Activated CD8-positive, alpha-beta memory T cell treated with anti-CD3 and anti-CD28 coated beads for 1 hour (primary cell): ENCODE data around the gene AQP12A.

ENCODE experiments used
- DNase-seq, 2 donors: peaks; one replicate each; pipeline ENCODE4 v3.0.0-alpha.2; 2020; ENCODE audit warnings: low read depth in 1 of 2; ENCODE audit errors: extremely low read depth in 1 of 2

Gene AQP12A

GRCh38 chr2:240737958-240738357, 46.3 kb downstream of the AQP12A start:
- DNase-seq, result no peak

- DNase-seq, result peak; percentile 6 to 34
Observed at GRCh38 chr2:240739797-240740196, 48.1 kb downstream of the AQP12A start.

DNA sequence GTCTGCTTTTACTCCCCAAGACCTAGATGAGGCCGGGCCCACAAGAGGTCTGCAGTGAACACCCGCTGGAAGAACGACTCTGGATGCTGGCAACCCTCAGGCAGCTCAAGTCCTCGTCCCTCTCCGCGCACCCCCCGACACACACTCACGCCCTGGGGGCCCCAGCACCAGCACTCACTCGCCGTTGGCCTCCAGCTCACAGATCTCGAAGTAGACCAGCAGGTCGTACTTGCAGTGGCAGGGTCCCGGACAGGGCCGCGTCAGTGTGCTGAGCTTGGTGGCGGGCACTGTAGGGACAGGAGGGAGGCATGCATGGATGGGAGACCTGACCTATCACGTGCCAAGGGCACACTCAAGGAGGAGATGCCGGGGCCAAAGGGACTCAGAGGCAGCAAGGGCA, 49.4 kb downstream of the AQP12A start:
- no peak for DNase-seq

DNA sequence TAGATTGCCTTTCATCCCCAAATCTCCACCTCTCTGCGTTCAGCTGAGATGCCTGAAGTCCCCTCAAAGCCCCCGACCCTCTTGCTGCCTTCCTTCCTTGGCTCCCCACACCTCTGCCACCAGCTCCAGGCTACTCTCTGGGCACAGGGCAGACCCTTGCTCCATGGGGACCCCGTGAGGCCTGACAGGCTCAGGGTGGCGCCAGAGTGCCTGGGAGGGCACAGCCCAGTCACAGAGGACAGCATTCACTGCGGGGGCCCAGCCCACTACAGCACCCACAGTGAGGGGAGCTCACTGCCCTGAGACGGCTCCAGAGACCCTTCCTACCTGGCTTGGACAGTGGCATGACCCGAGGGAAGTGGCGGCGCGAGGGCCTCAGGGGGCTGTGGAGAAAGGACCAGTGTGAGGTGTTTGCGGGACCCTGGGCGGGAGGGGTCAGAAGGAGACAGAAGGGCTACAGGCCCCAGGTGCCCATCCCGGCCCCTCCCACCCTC, 51.0 kb downstream of the AQP12A start:
- DNase-seq, result no peak

DNA sequence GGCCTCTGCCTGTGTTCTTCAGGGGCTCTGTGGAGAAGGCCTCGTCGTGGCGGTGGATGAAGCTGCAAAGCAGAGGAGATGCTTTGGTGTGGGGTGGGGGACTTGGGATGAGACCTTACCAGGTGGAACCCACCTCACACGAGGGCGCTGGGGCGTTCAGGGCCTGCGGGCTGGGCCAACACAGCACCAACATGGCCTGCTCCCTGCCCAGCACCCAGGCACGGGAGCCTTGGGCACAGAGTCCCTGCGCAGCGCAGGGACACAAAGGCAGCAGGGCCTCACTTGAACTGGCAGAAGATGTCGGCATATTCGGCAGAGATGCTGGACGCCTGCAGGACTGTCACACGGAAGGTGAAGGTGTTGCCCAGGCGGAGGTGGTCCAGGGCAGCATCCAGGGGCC, 53.8 kb downstream of the AQP12A start:
- no peak for DNase-seq

- no peak for DNase-seq
Observed at GRCh38 chr2:240745962-240746361, 54.3 kb downstream of the AQP12A start.

- DNase-seq, result no peak
Observed at GRCh38 chr2:240746671-240747070, 55.0 kb downstream of the AQP12A start.

DNA sequence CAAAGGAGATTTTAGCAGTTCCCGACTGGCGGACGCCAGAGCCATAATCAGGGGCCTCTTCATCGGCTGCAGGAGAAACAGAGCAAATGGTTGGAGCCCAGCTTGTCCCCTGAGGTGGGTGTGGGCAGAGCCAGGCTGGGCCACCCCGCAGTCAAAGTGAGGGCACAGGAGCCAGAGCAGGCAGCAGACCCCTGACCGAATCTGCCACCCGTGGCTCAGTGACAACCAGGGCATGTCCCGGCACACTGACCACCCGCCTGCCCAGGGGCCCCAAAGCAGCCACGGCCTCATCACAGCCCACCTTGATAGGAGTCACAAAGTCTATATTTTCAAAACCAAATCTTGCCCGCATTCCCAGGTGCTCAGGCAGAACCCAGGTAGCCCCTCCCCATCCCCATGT, 55.6 kb downstream of the AQP12A start:
- no peak for DNase-seq
